PC-3 (cell line): Measurements from ENCODE around the gene FOXP4. TPM values are rescaled to one million over a fixed set of nuclear protein-coding genes. Genes with fewer than 3 reads are reported as not detected.

ENCODE experiments used
- ATAC-seq: fragments of 200-7000 bp; cut with Tn5 transposase; 2 replicates; pipeline ENCODE4 v1.9.1; 2020; ENCODE audit warnings: mild to moderate bottlenecking, moderate library complexity
- BruUV-seq: library from RNA; stranded (reverse); fragments of 400-500 nt; replicated peaks from 2 replicates; lab custom pipeline; 2021; lab: Mats Ljungman, UMichigan
- CTCF ChIA-PET: fragments of 300-600 bp; sonication (Branson Sonifier 250); formaldehyde crosslinking; loops from one replicate; lab custom pipeline; 2022; ENCODE audit warnings: antibody characterized with exemption; lab: Charles Lee
- POLR2A ChIA-PET: fragments of 300-600 bp; sonication (Branson Sonifier 250); formaldehyde crosslinking; loops from one replicate; lab custom pipeline; 2022; ENCODE audit warnings: antibody characterized with exemption; ENCODE audit not compliant: unreplicated experiment; lab: Charles Lee
- DNase-seq: peaks from one replicate; pipeline ENCODE4 v3.0.0-alpha.2; 2015
- H2AFZ ChIP-seq: fragments of 300-600 bp; sonication (generic); 2 replicates; pipeline ENCODE4 v1.6.0; 2016; ENCODE audit warnings: antibody characterized with exemption, low read length
- H3F3A ChIP-seq: fragments of 300-600 bp; sonication (generic); one replicate; pipeline ENCODE4 v1.6.0; 2017; ENCODE audit warnings: antibody characterized with exemption, low read length, control low read depth, mild to moderate bottlenecking; ENCODE audit not compliant: unreplicated experiment
- H3K27ac ChIP-seq: fragments of 300-600 bp; sonication (generic); 2 replicates; pipeline ENCODE4 v1.5.1; 2016; ENCODE audit warnings: mild to moderate bottlenecking, low read length
- H3K27me3 ChIP-seq: fragments of 300-600 bp; sonication (generic); 2 replicates; pipeline ENCODE4 v1.6.1; 2016; ENCODE audit warnings: low read length, mixed read lengths
- H3K36me3 ChIP-seq: fragments of 300-600 bp; sonication (generic); 2 replicates; pipeline ENCODE4 v1.6.1; 2016; ENCODE audit warnings: low read depth, mixed run types, low read length, mixed read lengths
- H3K4me1 ChIP-seq: fragments of 300-600 bp; sonication (generic); 2 replicates; pipeline ENCODE4 v1.5.1; 2016; ENCODE audit warnings: low read length; ENCODE audit not compliant: insufficient read depth
- H3K4me2 ChIP-seq: fragments of 300-600 bp; sonication (generic); 2 replicates; pipeline ENCODE4 v1.6.0; 2016; ENCODE audit warnings: low read length
- H3K4me3 ChIP-seq: fragments of 300-600 bp; sonication (generic); 2 replicates; pipeline ENCODE4 v1.5.1; 2016; ENCODE audit warnings: mild to moderate bottlenecking, low read length, mixed read lengths
- H3K79me2 ChIP-seq: fragments of 300-600 bp; sonication (generic); 2 replicates; pipeline ENCODE4 v1.6.1; 2017; ENCODE audit warnings: low read length, mixed read lengths
- H3K9ac ChIP-seq: fragments of 300-600 bp; sonication (generic); 2 replicates; pipeline ENCODE4 v1.6.0; 2016; ENCODE audit warnings: mild to moderate bottlenecking, low read length
- H3K9me2 ChIP-seq: fragments of 300-600 bp; sonication (generic); replicated peaks from 2 replicates; pipeline ENCODE4 v1.6.1; 2016; ENCODE audit warnings: mixed run types, low read length, mixed read lengths
- H3K9me3 ChIP-seq: fragments of 300-600 bp; sonication (generic); 2 replicates; pipeline ENCODE4 v1.6.1; 2016; ENCODE audit warnings: low read length, mixed read lengths
- H4K20me1 ChIP-seq: fragments of 300-600 bp; sonication (generic); 2 replicates; pipeline ENCODE4 v1.6.1; 2016; ENCODE audit warnings: low read length, mixed read lengths
- EZH2 ChIP-seq: fragments of 300-600 bp; sonication (generic); IDR thresholded peaks from one replicate; pipeline ENCODE4 v1.6.1; 2017; ENCODE audit warnings: antibody characterized with exemption, mild to moderate bottlenecking, low read length; ENCODE audit not compliant: unreplicated experiment
- EZH2phosphoT487 ChIP-seq: fragments of 300-600 bp; sonication (generic); IDR thresholded peaks from 2 replicates; pipeline ENCODE4 v1.6.1; 2018; ENCODE audit warnings: mild to moderate bottlenecking, antibody characterized with exemption, low read length, borderline replicate concordance
- intact Hi-C: fragments of 100-400 bp; cut with micrococcal nuclease; formaldehyde crosslinking; loops from 2 replicates; pipeline ENCODE4 v1.9.0; 2023
- total RNA-seq: library from RNA; depleted of rRNA; stranded (reverse); fragments of >200 nt; gene quantifications from 2 replicates; pipeline ENCODE4 v1.2.3, GENCODE V29; 2014
- TF ChIP-seq, protein P1 (sequence below): fragments of 300-600 bp; sonication (generic); conservative IDR thresholded peaks from 2 replicates; pipeline ENCODE4 v1.5.1; 2017; ENCODE audit warnings: antibody characterized with exemption, low read depth, mild to moderate bottlenecking, low read length

Gene FOXP4
- total RNA-seq, 1 experiment from 2014 or later = 6.7 TPM

DNA sequence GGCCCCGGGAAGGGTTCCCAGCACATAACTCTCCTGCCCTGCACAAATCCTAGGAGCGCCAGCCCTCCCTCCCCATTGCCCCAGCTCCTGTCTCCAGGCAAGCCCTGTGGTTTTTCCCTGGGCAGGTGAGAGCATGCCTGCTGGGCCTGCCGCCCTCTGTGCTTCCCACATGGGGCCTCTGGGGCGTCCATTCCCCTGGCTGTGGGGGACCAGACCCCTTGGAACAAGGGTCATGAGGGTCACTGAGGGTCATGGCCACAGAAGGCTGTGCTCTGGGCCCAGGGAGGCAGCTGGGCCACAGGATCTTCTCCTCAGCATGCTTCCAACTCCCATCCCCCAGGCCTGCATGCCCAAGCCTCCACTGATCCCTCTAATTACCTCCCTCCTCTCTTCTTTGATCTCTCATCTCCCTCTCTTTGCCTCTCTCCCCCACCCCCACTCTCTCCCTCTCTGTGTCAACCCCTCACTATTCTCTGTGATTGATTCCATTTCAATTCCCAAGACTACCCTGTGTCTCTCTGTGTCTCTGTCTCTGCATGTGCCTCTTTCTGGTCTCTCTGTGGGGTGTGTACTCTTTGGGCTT is 98.2 kb downstream of the FOXP4 start:
- no peak overlapping the region for H3K4me2 ChIP-seq
- H3K27ac ChIP-seq = no peak overlapping the region
- intact Hi-C loops = no loop called here
- no peaks in the 10 kb centered on the region for H3F3A ChIP-seq
- no TSS peak for BruUV-seq
- no peaks in the 10 kb centered on the region for H3K27me3 ChIP-seq
- no peaks in the 10 kb centered on the region for H4K20me1 ChIP-seq
- peaks cover 7% of the 10 kb centered on the region; the same call in 1 of the 2 replicates for H3K4me1 ChIP-seq
- ChIA-PET CTCF (no interaction called here), POLR2A (no interaction called here)
- no peak overlapping the region for H3K4me3 ChIP-seq
- no peak overlapping the region for H3K9ac ChIP-seq
- no peaks in the 10 kb centered on the region for H3K79me2 ChIP-seq
- H2AFZ ChIP-seq = no peak overlapping the region
- no peaks in the 10 kb centered on the region for H3K9me2 ChIP-seq
- no peak for TF ChIP-seq EZH2phosphoT487
- TF ChIP-seq, protein P1, sequence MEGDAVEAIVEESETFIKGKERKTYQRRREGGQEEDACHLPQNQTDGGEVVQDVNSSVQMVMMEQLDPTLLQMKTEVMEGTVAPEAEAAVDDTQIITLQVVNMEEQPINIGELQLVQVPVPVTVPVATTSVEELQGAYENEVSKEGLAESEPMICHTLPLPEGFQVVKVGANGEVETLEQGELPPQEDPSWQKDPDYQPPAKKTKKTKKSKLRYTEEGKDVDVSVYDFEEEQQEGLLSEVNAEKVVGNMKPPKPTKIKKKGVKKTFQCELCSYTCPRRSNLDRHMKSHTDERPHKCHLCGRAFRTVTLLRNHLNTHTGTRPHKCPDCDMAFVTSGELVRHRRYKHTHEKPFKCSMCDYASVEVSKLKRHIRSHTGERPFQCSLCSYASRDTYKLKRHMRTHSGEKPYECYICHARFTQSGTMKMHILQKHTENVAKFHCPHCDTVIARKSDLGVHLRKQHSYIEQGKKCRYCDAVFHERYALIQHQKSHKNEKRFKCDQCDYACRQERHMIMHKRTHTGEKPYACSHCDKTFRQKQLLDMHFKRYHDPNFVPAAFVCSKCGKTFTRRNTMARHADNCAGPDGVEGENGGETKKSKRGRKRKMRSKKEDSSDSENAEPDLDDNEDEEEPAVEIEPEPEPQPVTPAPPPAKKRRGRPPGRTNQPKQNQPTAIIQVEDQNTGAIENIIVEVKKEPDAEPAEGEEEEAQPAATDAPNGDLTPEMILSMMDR = no peak
- no peak for TF ChIP-seq EZH2
- no peak for DNase-seq
- no peaks in the 10 kb centered on the region; the same call in 1 of the 2 replicates for H3K36me3 ChIP-seq
- no peak for ATAC-seq
- H3K9me3 ChIP-seq = no peaks in the 10 kb centered on the region

DNA sequence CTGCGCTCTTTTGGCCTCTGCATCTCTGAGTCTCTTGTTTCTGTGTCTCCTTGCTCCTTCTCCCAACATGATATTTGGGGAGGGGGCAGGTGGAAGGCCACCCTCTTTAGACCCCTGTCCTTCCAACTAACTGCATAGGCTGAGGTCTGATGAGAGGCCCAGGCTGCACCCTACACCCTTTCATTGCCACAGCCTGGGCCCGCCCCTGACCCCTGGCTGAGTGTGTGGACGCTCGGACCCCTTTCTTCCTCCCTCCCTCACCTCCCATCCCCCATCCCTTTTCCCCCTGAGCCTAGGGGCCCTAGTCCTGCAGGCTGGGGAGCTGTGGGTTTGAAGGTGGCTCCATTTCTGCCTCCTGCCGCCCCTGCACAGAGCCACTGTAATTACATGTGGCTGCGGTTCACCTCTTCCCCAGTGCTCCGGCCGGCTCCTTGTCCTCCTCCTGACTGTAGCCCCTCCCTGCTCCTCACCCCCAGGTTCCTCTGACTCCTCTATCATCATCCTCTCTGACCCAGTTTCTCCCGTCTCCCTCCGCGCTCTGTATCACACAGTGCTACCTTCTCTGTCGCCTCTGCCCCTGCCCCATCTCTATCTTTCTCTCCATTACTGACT is 98.9 kb downstream of the FOXP4 start:
- H3K36me3 ChIP-seq = peaks cover under 1% of the 10 kb centered on the region
- ATAC-seq (no peak), DNase-seq (no peak)
- H3K79me2 ChIP-seq = no peaks in the 10 kb centered on the region
- H3K9me3 ChIP-seq = no peaks in the 10 kb centered on the region
- H4K20me1 ChIP-seq = no peaks in the 10 kb centered on the region
- CTCF ChIA-PET = no interaction called here
- intact Hi-C loops = no loop called here
- no peak overlapping the region for H2AFZ ChIP-seq
- POLR2A ChIA-PET = no interaction called here
- H3K4me3 ChIP-seq = no peak overlapping the region
- no peaks in the 10 kb centered on the region for H3K27me3 ChIP-seq
- no peak overlapping the region for H3K9ac ChIP-seq
- no peaks in the 10 kb centered on the region for H3K9me2 ChIP-seq
- H3K27ac ChIP-seq = no peak overlapping the region
- H3K4me1 ChIP-seq = peaks cover 7% of the 10 kb centered on the region; the same call in 1 of the 2 replicates
- no peak for TF ChIP-seq EZH2
- no peak for TF ChIP-seq EZH2phosphoT487
- TF ChIP-seq, protein P1 = no peak
- no peak overlapping the region for H3K4me2 ChIP-seq
- no peaks in the 10 kb centered on the region for H3F3A ChIP-seq
- BruUV-seq = no TSS peak
